Right lobe of liver (tissue), 6 donors: Measurements from ENCODE around the gene EIF4G3. TPM values are rescaled to one million over a fixed set of nuclear protein-coding genes. Genes with fewer than 3 reads are reported as not detected.

Experiments
- ATAC-seq, 4 donors: fragments of 200-7000 bp; cut with Tn5 transposase; one replicate each; pipeline ENCODE4 v1.9.1; 2020; ENCODE audit warnings: mild to moderate bottlenecking in 4 of 4, moderate library complexity in 4 of 4
- DNase-seq, 3 donors: peaks; one replicate each; pipeline ENCODE4 v3.0.0-alpha.2; 2020
- H3K27ac ChIP-seq, 3 donors: fragments of 200-600 bp; one replicate each; pipeline ENCODE4 v1.8.0; 2022
- H3K27me3 ChIP-seq, 2 donors: fragments of 200-600 bp; one replicate each; pipeline ENCODE4 v1.8.0; 2022
- H3K36me3 ChIP-seq, 4 donors: fragments of 200-600 bp; sonication (generic) in 1 of 4; one replicate each; pipeline versions ENCODE4 v1.5.1 to v1.8.0; 2017 to 2022; ENCODE audit warnings: control low read depth in 1 of 4
- H3K4me1 ChIP-seq, 4 donors: fragments of 200-600 bp; sonication (generic) in 1 of 4; one replicate each; pipeline versions ENCODE4 v1.5.1 to v1.8.0; 2017 to 2022; ENCODE audit warnings: control low read depth in 1 of 4
- H3K4me3 ChIP-seq, 3 donors: fragments of 200-600 bp; one replicate each; pipeline ENCODE4 v1.8.0; 2022
- H3K9me3 ChIP-seq, 4 donors: fragments of 200-600 bp; sonication (generic) in 1 of 4; one replicate each; pipeline versions ENCODE4 v1.5.1 to v1.8.0; 2017 to 2022; ENCODE audit warnings: control low read depth in 1 of 4
- CTCF ChIP-seq, 4 donors: fragments of 200-600 bp in 3 of 4; fragments of 450-650 bp in 1 of 4; IDR thresholded peaks; one replicate each; pipeline versions ENCODE4 v1.5.1 to v1.8.0; 2016 to 2022; ENCODE audit warnings: antibody characterized with exemption in 4 of 4, mild to moderate bottlenecking in 2 of 4
- POLR2A ChIP-seq: fragments of 450-650 bp; IDR thresholded peaks from one replicate; pipeline ENCODE4 v1.6.1; 2017; ENCODE audit warnings: antibody characterized with exemption, mild to moderate bottlenecking
- WGBS: methylation state at CpG from one replicate; pipeline ENCODE4 v1.1.6; 2018; ENCODE audit warnings: low coverage, low lambda C conversion rate; ENCODE audit not compliant: insufficient coverage; ENCODE audit errors: missing lambda C conversion rate; 5-methylcytosine and 5-hydroxymethylcytosine counted together
- intact Hi-C, 2 donors: fragments of 100-400 bp; cut with DNase I; formaldehyde crosslinking; loops; one replicate each; pipeline versions ENCODE4 v1.11.2 to v1.14.1; 2022
- total RNA-seq, 6 experiments: library from RNA; depleted of rRNA in 2 of 6; stranded (reverse); fragments of >200 nt in 2 of 6; fragmentation: NEBNext Ultra II Directional in 3 of 6; extraction: Animal tissue kit (Norgen Biotek cat#: 25700) in 3 of 6; gene quantifications; one replicate each; pipeline versions ENCODE4 v1.1.0 to v1.2.4, GENCODE V29; 2016 to 2023
- donor health status: DM: no; HTN: yes; CAD: no.
- donor health status: DM: no; HTN: no; CAD: no.
- donor health status: DM: no; HTN: no; CAD: no.
- donor health status: DM: no; HTN: yes; CAD: no.
- donor health status: DM: no; HTN: yes; CAD: no.

Gene EIF4G3
- total RNA-seq, 6 experiments from 2014 or later, result 14.4 to 29.9 (median 23.5) TPM

GRCh38 chr1:21099869-21100131, 76.9 kb downstream of the EIF4G3 start:
- intact Hi-C loops, result no loop called here
- DNase-seq (no peak), ATAC-seq (no peak)
- peaks cover 0 to 6% (median 0%) of the 10 kb centered on the region in 4 donors for H3K4me1 ChIP-seq
- no peak overlapping the region for H3K27ac ChIP-seq
- no peaks in the 10 kb centered on the region for H3K36me3 ChIP-seq
- no peak overlapping the region for H3K4me3 ChIP-seq
- no peaks in the 10 kb centered on the region for H3K9me3 ChIP-seq
- TF ChIP-seq CTCF (IDR thresholded peaks at IDR 0.05) (no peak), POLR2A (no peak)
- no peaks in the 10 kb centered on the region for H3K27me3 ChIP-seq
- 86% methylated on average over 2 of the region's 2 CpGs for WGBS

DNA sequence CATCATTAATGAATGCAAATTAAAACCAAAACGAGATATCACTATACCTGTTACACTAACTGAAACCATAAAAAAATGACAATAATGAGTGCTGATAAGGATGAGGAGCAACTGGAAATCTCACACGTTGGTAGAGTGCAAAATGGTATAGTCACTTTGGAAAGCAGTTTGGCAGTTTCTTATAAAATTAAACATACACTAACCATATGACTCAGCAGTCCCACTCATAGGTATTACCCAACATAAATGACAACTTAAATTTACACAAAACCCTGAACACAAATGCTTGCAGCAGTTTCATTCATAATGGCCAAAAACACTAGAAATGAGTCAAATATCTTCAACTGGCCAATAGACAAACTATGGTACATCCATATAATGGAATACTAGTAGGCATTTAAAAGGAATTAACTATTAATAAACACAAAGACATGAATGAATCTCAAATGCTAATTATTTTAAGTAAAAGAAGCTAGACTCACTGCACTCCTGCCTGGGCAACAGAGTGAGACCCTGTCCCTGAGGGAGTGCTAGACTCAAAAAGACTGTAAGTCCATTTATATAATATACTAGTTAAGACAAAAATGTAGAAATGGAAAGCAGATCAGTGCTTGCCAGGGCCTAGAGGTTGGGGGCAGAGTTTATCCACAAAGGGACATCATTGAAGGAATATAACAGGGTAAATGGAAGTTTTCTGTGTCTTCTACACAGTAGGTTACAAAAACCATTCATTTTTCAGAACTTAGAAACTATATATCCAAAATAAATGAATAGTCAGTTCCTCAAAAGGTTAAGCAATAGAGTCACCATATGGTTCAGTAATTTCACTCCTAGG, 77.4 kb downstream of the EIF4G3 start:
- 66% methylated on average over 2 of the region's 2 CpGs for WGBS
- Histone ChIP-seq H3K4me1 (peaks cover 0 to 6% (median 0%) of the 10 kb centered on the region in 4 donors), H3K27me3 (no peaks in the 10 kb centered on the region), H3K36me3 (no peaks in the 10 kb centered on the region), H3K4me3 (no peak overlapping the region), H3K27ac (no peak overlapping the region), H3K9me3 (no peaks in the 10 kb centered on the region)
- TF ChIP-seq POLR2A, result no peak
- no peak for TF ChIP-seq CTCF (IDR thresholded peaks at IDR 0.05)
- intact Hi-C loops, result no loop called here
- ATAC-seq (no peak), DNase-seq (no peak)

DNA sequence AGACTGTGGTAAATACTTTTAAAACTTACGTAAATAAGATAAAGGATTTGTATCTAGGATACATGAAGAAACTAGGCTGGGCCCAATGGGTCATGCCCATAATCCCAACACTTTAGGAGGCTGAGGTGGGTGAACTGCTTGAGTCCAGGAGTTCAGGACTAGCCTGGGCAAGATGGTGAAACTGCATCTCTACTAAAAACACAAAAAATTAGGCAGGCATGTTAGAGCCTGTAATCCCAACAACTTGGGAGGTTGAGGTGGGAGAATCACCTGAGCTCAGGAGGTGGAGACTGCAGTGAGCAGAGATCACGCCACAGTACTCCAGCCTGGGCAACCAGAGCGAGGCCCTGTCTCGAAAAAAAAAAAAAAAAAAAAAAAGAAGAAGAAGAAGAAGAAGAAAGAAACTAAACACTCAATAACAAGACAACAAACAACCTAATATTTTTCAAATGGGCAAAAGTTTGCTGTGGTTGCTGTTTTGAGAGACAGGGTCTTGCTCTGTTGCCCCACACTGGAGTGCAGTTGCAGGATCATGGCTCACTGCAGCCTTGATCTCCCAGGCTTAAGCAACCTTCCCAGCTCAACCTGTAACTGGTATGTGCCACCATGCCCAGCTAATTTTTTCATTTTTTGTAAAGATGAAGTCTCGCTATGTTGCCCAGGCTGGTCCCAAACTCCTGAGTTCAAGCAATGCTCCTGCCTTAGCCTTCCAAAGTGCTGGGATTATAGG, 78.3 kb downstream of the EIF4G3 start:
- TF ChIP-seq POLR2A (no peak), CTCF (IDR thresholded peaks at IDR 0.05) (no peak)
- ATAC-seq (no peak), DNase-seq (no peak)
- WGBS, result 83% methylated on average over 4 of the region's 5 CpGs
- Histone ChIP-seq H3K27ac (no peak overlapping the region), H3K9me3 (no peaks in the 10 kb centered on the region), H3K4me3 (no peak overlapping the region), H3K36me3 (no peaks in the 10 kb centered on the region), H3K4me1 (peaks cover 0 to 6% (median 0%) of the 10 kb centered on the region in 4 donors), H3K27me3 (no peaks in the 10 kb centered on the region)
- intact Hi-C loops, result no loop called here

- TF ChIP-seq POLR2A, result no peak
- TF ChIP-seq CTCF (IDR thresholded peaks at IDR 0.05), result no peak
- ATAC-seq (no peak), DNase-seq (no peak)
- intact Hi-C loops, result no loop called here
- H3K27ac ChIP-seq, result no peak overlapping the region
- H3K27me3 ChIP-seq, result no peaks in the 10 kb centered on the region
- H3K36me3 ChIP-seq, result no peaks in the 10 kb centered on the region
- no peak overlapping the region for H3K4me3 ChIP-seq
- H3K4me1 ChIP-seq, result peaks cover 0 to 6% (median 0%) of the 10 kb centered on the region in 4 donors
- 91% methylated on average over 1 of the region's 1 CpG for WGBS
- no peaks in the 10 kb centered on the region for H3K9me3 ChIP-seq
Observed at GRCh38 chr1:21097729-21098128, 79.0 kb downstream of the EIF4G3 start.
